K562 (cell line): Measurements from ENCODE around the gene SMIM10L2A. TPM values are rescaled to one million over a fixed set of nuclear protein-coding genes. Genes with fewer than 3 reads are reported as not detected.

Experiments used
- CBX5 ChIP-seq: IDR thresholded peaks from 2 replicates; pipeline ENCODE4 v1.6.1; 2014; ENCODE audit warnings: low read depth, borderline replicate concordance
- L3MBTL2 ChIP-seq: fragments of 450-650 bp; IDR thresholded peaks from 2 replicates; pipeline ENCODE4 v1.6.1; 2016; ENCODE audit warnings: mild to moderate bottlenecking, moderate library complexity
- NRF1 ChIP-seq, 2 experiments: fragments of 450-650 bp; IDR thresholded peaks in 1 of 2; conservative IDR thresholded peaks in 1 of 2; 2 replicates each; pipeline ENCODE4 v1.6.1; 2014; ENCODE audit warnings: mild to moderate bottlenecking in 2 of 2
- PKNOX1 ChIP-seq: fragments of 450-650 bp; IDR thresholded peaks from 2 replicates; pipeline ENCODE4 v1.6.1; 2016
- POLR2A ChIP-seq: fragments of 450-650 bp; conservative IDR thresholded peaks from 2 replicates; pipeline ENCODE4 v1.6.1; 2016
- POLR2B ChIP-seq: fragments of 450-650 bp; IDR thresholded peaks from 2 replicates; pipeline ENCODE4 v1.6.1; 2018; ENCODE audit warnings: low read depth; ENCODE audit not compliant: partially characterized antibody
- POLR3G ChIP-seq: IDR thresholded peaks from 2 replicates; pipeline ENCODE4 v1.6.1; 2011; ENCODE audit not compliant: insufficient read length, insufficient replicate concordance; ENCODE audit errors: extremely low read depth
- TARDBP ChIP-seq: fragments of 450-650 bp; IDR thresholded peaks from 2 replicates; pipeline ENCODE4 v1.6.1; 2016
- ZNF407 ChIP-seq: fragments of 450-650 bp; IDR thresholded peaks from 2 replicates; pipeline ENCODE4 v1.6.1; 2016; ENCODE audit warnings: low read depth
- ZNF512 ChIP-seq: IDR thresholded peaks from 2 replicates; pipeline ENCODE4 v1.6.1; 2016; ENCODE audit warnings: missing genetic modification characterization, missing compliant biosample characterization
- polyA plus RNA-seq, 8 experiments: library from polyadenylated mRNA; depleted of rRNA in 4 of 8; stranded (reverse) in 5 of 8; unstranded in 3 of 8; fragments of >200 nt; fragmentation: Nextera tagmentation in 2 of 8; fragmentation: Illumina TruSeq in 1 of 8; extraction: Ambion mirVana in 2 of 8; extraction: Trizol in 1 of 8; gene quantifications; 2 replicates each; pipeline versions ENCODE4 v1.2.1 to v1.2.3, GENCODE V29; 2011 to 2014; ENCODE audit warnings: inconsistent platforms in 1 of 8, missing spikeins in 1 of 8
- total RNA-seq, 7 experiments: library from RNA; depleted of rRNA in 6 of 7; stranded (reverse); fragments of >200 nt in 6 of 7; fragmentation: Illumina TruSeq in 2 of 7; extraction: Trizol in 2 of 7; gene quantifications; 2 replicates each; pipeline versions ENCODE4 v1.2.1 to v1.2.3, GENCODE V29; 2011 to 2021; ENCODE audit warnings: low replicate concordance in 1 of 7

SMIM10L2A gene
- total and polyA plus RNA-seq, 9 of the 15 experiments (the other 6 are each of a cell fraction or from before 2014, with no cell fraction given) = 0.03 to 0.14 (median 0.09) TPM; not detected in 2

- TF ChIP-seq ZNF407 = no peak
- peak; percentile 54; the same call in 1 of the 2 replicates for TF ChIP-seq PKNOX1
- TF ChIP-seq CBX5 = no peak
- TF ChIP-seq NRF1 (conservative IDR thresholded peaks at IDR 0.05 in 1 of 2, IDR thresholded peaks at IDR 0.05 in 1 of 2) = peak in 1 of 2 experiments; percentile 48; a peak in 1 of 4 replicates
- TF ChIP-seq TARDBP = no peak
- 0 out of 2 replicates have a peak, but pooled peaks have one; percentile 10 for TF ChIP-seq L3MBTL2
- TF ChIP-seq POLR2B = no peak
- 0 out of 2 replicates have a peak, but pooled peaks have one; percentile 30 for TF ChIP-seq POLR2A
- no peak for TF ChIP-seq POLR3G
- no peak for TF ChIP-seq ZNF512 (tag)
Measured at GRCh38 chrX:135421537-135421931, 210 bp upstream of the SMIM10L2A start (continued).
